IPS DF 19.7 (cell line): ENCODE data around the gene CIB1.

Experiments
- DNase-seq: peaks from one replicate; pipeline ENCODE4 v3.0.0-alpha.2; 2013; ENCODE audit warnings: low read depth, low spot score

The CIB1 gene

GRCh38 chr15:90214553-90215196 is 19.1 kb downstream of the CIB1 start:
- DNase-seq = no peak

- DNase-seq = no peak
Observed at GRCh38 chr15:90213818-90214204, 19.9 kb downstream of the CIB1 start.

- no peak for DNase-seq
Observed at GRCh38 chr15:90213122-90213817, 20.5 kb downstream of the CIB1 start.

GRCh38 chr15:90212221-90213098 is 21.3 kb downstream of the CIB1 start:
- DNase-seq = no peak

- DNase-seq = no peak
Observed at GRCh38 chr15:90211440-90212143, 22.1 kb downstream of the CIB1 start.

GRCh38 chr15:90211009-90211408 is 22.7 kb downstream of the CIB1 start:
- DNase-seq = no peak

GRCh38 chr15:90210593-90210992 is 23.1 kb downstream of the CIB1 start:
- DNase-seq = no peak

GRCh38 chr15:90209591-90209990 is 24.1 kb downstream of the CIB1 start:
- no peak for DNase-seq

GRCh38 chr15:90208356-90208755 is 25.4 kb downstream of the CIB1 start:
- DNase-seq = no peak

GRCh38 chr15:90207252-90207651 is 26.5 kb downstream of the CIB1 start:
- no peak for DNase-seq

GRCh38 chr15:90205886-90206285 is 27.9 kb downstream of the CIB1 start:
- no peak for DNase-seq

GRCh38 chr15:90205050-90205848 is 28.5 kb downstream of the CIB1 start:
- DNase-seq = no peak

- no peak for DNase-seq
Observed at GRCh38 chr15:90203922-90204321, 29.8 kb downstream of the CIB1 start.

GRCh38 chr15:90203473-90203872 is 30.3 kb downstream of the CIB1 start:
- no peak for DNase-seq

GRCh38 chr15:90202929-90203328 is 30.8 kb downstream of the CIB1 start:
- DNase-seq = no peak

- DNase-seq = no peak
Observed at GRCh38 chr15:90201944-90202375, 31.8 kb downstream of the CIB1 start.

GRCh38 chr15:90201130-90201943 is 32.4 kb downstream of the CIB1 start, which contains the start of gene SEMA4B:
Gene SEMA4B (plus strand): TSS chr15:90201330. CDS start chr15:90201579, 249 bp downstream.
- no peak for DNase-seq

GRCh38 chr15:90200534-90201129 is 33.1 kb downstream of the CIB1 start:
- DNase-seq = no peak

- DNase-seq = no peak
Observed at GRCh38 chr15:90194655-90195054, 39.1 kb downstream of the CIB1 start.
